Adipocyte (in vitro differentiated cells): ENCODE measurements around the gene CYP11A1.
A peak's percentile ranks its signal among the peaks of the same experiment; 100 is the strongest.

ENCODE experiments used
- DNase-seq: peaks from one replicate; pipeline ENCODE4 v3.0.0-alpha.2; 2015; ENCODE audit warnings: low read depth
- H3K27me3 ChIP-seq: replicated peaks from 2 replicates; pipeline ENCODE4 v1.7.0; 2013; ENCODE audit warnings: mild to moderate bottlenecking, low read length, moderate library complexity; ENCODE audit not compliant: control insufficient read depth, insufficient read depth
- H3K36me3 ChIP-seq: 2 replicates; pipeline ENCODE4 v1.7.0; 2013; ENCODE audit warnings: low read length, mild to moderate bottlenecking, moderate library complexity; ENCODE audit not compliant: control insufficient read depth, insufficient read depth, severe bottlenecking
- H3K4me1 ChIP-seq: 2 replicates; pipeline ENCODE4 v1.7.0; 2013; ENCODE audit warnings: mild to moderate bottlenecking, low read length, moderate library complexity; ENCODE audit not compliant: control insufficient read depth, insufficient read depth
- H3K4me3 ChIP-seq: 2 replicates; pipeline ENCODE4 v1.7.0; 2013; ENCODE audit warnings: mild to moderate bottlenecking, low read length, moderate library complexity
- H3K9ac ChIP-seq: 2 replicates; pipeline ENCODE4 v1.7.0; 2013; ENCODE audit warnings: mild to moderate bottlenecking, low read length, moderate library complexity
- H3K9me3 ChIP-seq: 2 replicates; pipeline ENCODE4 v1.7.0; 2013; ENCODE audit warnings: mild to moderate bottlenecking, low read length, moderate library complexity; ENCODE audit not compliant: control insufficient read depth

CYP11A1 gene

DNA sequence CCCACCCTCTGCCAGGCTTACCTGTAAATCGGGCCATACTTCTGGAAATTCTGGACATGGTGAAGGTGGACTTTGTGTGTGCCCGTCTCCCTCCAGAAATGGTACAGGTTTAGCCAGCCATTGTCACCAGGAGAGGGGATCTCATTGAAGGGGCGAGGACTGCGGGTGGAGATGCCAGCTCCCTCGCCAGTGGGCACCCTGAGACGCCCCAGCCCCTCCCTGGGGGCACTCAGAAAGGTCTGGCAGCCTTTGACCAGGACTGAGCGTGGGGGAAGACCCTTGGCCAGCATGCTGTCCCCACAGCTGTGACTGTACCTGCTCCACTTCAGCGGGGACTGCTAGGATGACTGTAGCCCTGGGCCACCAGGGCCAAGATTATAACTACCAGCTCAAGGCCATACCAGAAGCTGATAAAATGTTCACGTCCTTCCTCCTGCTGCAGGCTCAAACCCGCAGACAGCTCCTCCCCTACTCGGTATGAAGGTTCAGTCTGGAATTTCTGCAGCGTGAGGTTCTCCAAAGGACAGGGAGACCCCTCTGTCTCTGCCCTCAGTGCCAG, at the start of gene CYP11A1:
CYP11A1 (minus strand) TSS at position 351 of the 559 bp plus-strand sequence; CDS start at position 290, 61 bp downstream.
- Histone ChIP-seq H3K9me3 (no peaks in the 10 kb centered on the region), H3K4me1 (peaks cover 29% of the 10 kb centered on the region), H3K4me3 (peak within 1 kb of the TSS; percentile 87), H3K9ac (peak within 1 kb of the TSS; percentile 94), H3K36me3 (no peaks in the 10 kb centered on the region), H3K27me3 (no peaks in the 10 kb centered on the region)
- DNase-seq = no peak

DNA sequence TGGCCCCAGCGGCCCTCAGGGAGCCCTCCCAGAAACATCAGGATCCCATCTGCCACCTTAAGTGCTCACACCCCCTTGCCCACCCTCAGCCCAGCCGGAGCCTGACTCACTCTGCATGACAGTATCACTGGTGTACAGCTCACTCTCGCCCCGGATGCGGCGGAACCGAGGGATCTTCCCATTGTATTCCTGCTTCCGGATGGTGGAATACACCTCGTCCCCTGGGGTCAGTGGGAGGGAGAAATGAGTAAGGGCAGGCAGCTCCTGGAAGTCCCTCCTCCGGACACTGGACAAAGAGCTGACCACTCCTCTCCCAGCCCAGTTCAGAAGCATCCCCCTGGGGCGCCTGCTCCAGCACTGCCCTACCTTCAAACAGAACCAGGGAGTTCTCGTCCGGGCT, 49.8 kb upstream of the CYP11A1 start:
- H3K27me3 ChIP-seq = no peaks in the 10 kb centered on the region
- H3K9ac ChIP-seq = peak overlapping the region; percentile 43
- peaks cover 29% of the 10 kb centered on the region for H3K36me3 ChIP-seq
- H3K9me3 ChIP-seq = no peaks in the 10 kb centered on the region
- DNase-seq = no peak
- peaks cover 45% of the 10 kb centered on the region for H3K4me1 ChIP-seq
- H3K4me3 ChIP-seq = no peak overlapping the region

DNA sequence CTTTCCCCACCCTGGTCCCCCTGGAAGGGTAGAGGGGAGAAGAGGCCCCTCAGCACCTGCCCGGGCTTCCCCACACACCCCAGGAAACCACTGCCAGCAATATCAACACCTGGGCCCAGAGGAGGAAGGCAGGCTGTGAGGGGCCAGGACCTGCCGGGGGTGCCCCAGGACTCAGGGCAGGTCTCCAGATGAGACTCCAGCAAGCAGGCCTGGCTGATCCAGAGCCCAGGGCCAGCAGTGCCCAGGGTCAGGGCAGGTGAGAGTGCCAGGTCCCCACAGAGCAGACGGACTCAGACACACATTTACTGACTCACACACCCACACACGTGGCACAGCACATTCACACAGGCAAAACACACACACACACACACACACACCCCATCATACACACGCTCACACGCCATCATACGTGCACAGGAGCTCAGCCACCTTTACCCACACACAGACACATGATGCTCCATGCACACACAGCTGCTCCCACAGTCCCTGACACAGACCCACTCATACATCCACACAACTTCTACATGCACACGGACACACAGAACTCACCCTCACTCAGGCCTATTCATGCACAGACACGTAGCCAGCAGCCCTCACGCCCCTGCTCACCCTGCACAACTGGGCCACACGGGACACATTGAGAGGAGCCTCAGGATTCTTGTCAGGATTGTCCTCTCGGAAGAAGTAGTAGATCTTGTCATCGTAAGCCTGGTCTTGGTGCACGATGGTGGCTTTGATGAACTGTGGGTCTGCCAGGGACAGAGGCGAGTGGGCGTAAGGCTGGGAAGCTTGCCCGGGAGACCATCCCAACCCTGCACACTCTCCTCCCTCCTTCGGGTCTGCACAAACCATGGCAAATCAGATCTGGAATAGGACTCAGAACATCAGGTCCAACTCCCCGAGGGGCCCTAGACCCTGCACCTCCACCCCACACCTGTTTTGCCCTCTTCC, 48.8 kb upstream of the CYP11A1 start:
- Histone ChIP-seq H3K27me3 (no peaks in the 10 kb centered on the region), H3K4me3 (no peak overlapping the region), H3K9ac (peak overlapping the region; percentile 43), H3K9me3 (no peaks in the 10 kb centered on the region), H3K36me3 (peaks cover 36% of the 10 kb centered on the region), H3K4me1 (peaks cover 36% of the 10 kb centered on the region)
- no peak for DNase-seq

DNA sequence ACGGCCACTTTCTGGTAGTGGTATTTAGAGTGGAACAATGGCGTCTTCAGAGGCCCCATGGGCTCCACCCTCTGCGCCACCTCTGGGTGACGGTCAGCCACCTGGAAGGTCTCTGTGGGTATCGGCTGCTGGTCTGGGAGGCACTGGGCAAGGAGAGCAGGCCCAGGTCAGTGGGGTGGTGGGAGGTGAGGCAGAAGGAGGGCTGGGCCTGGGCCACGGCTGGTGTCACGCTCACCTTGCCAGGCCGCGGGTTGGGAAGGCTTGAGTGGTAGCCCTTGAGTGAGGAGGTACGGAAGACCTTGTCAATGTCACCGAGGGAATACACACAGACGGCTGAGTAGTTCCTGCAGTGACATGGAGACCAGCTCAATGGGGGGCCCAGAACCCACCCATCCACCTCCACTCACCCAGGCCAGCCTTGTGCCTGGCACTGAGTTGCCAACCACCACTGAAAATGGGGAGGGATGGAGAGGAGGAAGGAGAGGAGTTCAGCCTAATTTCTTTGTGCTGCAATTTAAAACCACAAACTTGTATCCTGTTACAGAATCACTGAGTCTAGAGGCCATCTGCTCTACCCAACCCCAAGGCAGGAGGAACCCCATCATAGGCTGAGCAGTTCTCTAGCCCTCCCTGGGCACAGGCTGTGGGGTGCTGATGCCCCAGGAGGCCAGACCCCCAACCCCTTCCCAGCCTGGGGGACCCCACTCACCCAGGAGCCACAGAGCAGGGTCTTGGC, 47.3 kb upstream of the CYP11A1 start:
- Histone ChIP-seq H3K4me1 (peaks cover 21% of the 10 kb centered on the region), H3K9me3 (no peaks in the 10 kb centered on the region), H3K36me3 (peaks cover 45% of the 10 kb centered on the region), H3K27me3 (no peaks in the 10 kb centered on the region), H3K9ac (no peak overlapping the region), H3K4me3 (no peak overlapping the region)
- no peak for DNase-seq

DNA sequence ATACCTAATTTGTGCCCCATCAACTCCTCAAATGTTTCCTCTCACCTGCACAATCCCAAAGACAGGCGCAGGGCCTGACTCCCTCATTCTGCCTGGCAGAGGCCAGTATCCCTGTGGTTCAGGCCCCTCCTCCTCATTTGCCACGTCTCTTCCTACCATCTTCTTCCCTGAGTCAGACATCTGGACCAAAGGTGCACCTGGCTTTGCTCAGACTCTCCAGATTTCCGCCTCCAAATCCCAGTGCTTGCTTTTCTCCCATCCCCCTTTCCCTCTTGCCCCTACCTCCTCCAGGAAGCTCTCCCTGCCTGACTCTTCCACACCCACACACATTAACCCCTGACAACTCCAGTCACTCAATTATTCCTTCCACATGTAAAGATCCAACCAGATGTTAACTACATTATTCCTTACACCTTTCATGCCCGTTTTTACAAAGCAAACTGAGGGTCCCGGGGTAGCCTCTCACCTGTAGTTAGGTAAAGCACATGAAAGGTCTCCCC, 46.7 kb upstream of the CYP11A1 start:
- Histone ChIP-seq H3K4me3 (no peak overlapping the region), H3K27me3 (no peaks in the 10 kb centered on the region), H3K4me1 (peaks cover 17% of the 10 kb centered on the region), H3K36me3 (peaks cover 45% of the 10 kb centered on the region), H3K9me3 (no peaks in the 10 kb centered on the region), H3K9ac (no peak overlapping the region)
- DNase-seq = no peak

DNA sequence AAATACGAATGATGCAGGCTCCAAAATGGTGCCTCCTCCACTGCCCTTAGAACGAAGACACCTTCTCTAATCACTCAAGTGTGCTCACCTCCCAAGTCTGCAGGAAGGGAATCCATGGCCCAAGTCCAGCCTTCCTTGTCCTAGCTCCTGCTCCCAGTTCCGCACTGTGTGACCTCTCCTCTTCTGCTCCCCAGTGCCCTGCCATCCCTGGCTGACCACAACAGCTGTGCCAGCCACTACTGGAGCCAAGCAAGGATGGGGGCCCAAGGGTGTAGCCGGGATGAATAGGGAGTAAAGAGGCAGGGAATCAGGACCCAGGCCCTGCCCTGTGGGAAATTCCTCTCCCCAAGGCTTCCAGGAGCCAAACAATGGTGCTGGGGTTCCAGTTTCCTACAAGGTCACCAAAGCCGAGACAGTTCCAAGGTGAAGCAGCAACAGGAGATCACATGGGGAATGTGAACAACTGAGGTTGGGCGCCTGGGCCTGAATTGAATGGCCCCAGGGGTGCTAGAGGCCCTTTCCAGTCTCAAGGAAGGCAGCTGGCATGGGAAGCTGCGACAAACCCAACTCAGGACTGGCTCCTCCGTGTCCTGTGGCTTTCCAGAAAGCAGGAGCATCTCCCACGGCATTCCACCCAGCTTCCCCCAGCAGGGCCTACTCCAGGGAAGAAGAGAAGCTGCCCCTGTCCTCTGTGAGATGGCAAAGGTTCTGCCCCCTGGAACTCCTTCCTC, 46.1 kb upstream of the CYP11A1 start:
- Histone ChIP-seq H3K4me3 (no peak overlapping the region), H3K9ac (no peak overlapping the region), H3K27me3 (no peaks in the 10 kb centered on the region), H3K36me3 (peaks cover 45% of the 10 kb centered on the region), H3K4me1 (peaks cover 17% of the 10 kb centered on the region), H3K9me3 (no peaks in the 10 kb centered on the region)
- no peak for DNase-seq

DNA sequence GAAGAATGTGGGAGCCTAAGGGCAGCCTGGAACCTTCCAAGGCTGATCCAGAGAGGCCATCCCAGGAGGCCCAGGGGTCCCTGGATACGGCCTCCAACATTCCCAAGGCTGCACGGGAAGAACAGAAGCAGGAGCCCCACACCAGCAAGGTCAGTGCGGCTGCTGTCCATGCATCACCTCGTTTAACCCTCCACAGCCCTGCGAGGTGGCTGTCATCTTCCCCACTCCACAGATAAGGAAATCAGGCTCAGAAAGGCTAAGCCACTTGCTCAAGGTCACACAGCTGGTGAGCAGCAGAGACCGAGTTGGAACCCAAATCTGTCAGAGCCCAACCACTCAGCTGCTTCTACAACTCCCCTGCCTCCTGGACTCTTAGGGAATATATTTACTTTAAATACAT, 44.7 kb upstream of the CYP11A1 start:
- Histone ChIP-seq H3K27me3 (no peaks in the 10 kb centered on the region), H3K4me3 (no peak overlapping the region), H3K9ac (no peak overlapping the region), H3K4me1 (peaks cover 23% of the 10 kb centered on the region), H3K36me3 (peaks cover 45% of the 10 kb centered on the region), H3K9me3 (no peaks in the 10 kb centered on the region)
- DNase-seq = no peak

DNA sequence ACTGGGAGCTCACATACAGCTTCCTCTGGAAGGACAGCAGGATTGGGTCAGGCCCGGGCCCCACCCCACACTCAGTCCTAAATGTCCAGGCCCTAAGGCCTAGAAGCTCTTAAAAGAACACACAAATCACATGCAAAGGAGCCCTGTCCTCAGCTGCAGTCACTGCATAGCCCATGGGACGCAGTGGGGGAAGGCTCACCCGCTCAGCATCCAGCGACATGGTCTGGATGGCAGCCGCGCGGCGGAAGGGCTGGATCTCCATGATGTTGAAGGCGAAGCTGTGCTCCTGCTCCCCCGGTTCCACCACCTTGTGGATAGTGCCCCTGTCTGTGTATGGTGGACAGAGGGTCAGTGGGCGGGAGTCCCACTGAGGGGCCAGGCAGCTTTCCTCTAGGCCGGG, 44.2 kb upstream of the CYP11A1 start:
- H3K4me1 ChIP-seq = peaks cover 23% of the 10 kb centered on the region
- H3K9ac ChIP-seq = no peak overlapping the region
- H3K4me3 ChIP-seq = no peak overlapping the region
- no peaks in the 10 kb centered on the region for H3K27me3 ChIP-seq
- H3K9me3 ChIP-seq = no peaks in the 10 kb centered on the region
- H3K36me3 ChIP-seq = peaks cover 45% of the 10 kb centered on the region
- no peak for DNase-seq

DNA sequence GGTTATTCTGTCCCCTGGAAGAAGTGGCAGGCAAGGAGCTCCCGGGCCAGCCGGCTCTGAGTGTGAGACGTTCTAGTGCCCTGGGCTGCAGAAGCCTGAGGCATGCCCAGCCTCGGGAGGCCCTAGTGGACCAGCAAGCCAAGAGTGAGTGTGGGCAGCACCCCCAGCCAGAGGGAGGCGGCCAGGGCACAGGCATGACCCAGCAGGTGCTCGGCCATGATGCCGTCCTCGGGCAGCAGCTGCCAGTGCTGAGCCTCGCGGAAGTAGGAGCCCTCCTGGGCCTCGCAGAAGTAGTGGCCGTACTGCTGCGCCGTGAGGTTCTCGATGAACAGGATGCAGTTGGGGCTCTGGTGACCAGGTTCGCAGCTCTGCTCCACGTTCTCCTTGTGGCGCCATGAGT, 43.1 kb upstream of the CYP11A1 start:
- H3K4me1 ChIP-seq = peaks cover 29% of the 10 kb centered on the region
- peaks cover 42% of the 10 kb centered on the region for H3K36me3 ChIP-seq
- H3K9ac ChIP-seq = no peak overlapping the region
- no peak for DNase-seq
- no peaks in the 10 kb centered on the region for H3K9me3 ChIP-seq
- H3K4me3 ChIP-seq = no peak overlapping the region
- no peaks in the 10 kb centered on the region for H3K27me3 ChIP-seq

DNA sequence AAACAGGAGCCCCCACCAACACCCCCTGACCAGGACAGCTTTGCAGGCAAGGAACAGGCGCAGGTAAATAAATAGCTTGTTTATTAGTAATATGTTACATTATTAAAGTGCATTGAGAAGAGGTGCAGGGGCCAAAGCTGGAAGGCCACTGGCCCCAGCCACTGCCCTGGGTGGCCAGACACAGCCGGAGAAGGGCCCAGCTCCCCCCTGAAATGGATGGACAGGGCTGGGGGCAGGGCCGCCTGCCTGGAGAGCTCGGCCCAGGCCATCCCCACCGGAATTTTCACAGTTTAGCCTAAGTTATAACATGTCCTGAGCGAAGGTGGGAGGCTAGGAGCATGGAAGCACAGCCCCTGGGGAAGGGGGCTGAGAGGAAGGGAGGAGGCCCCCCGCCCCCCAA, 41.8 kb upstream of the CYP11A1 start:
- no peaks in the 10 kb centered on the region for H3K9me3 ChIP-seq
- DNase-seq = no peak
- no peak overlapping the region for H3K4me3 ChIP-seq
- H3K27me3 ChIP-seq = no peaks in the 10 kb centered on the region
- H3K9ac ChIP-seq = no peak overlapping the region
- H3K4me1 ChIP-seq = peaks cover 33% of the 10 kb centered on the region
- H3K36me3 ChIP-seq = peaks cover 30% of the 10 kb centered on the region
